ENCODE measurements around the gene EMX1. TPM values are rescaled to one million over a fixed set of nuclear protein-coding genes. Genes with fewer than 3 reads are reported as not detected.

EMX1 gene
- total RNA-seq, 1 donor from 2014 or later: 3.6 TPM

- no peak for DNase-seq (ENCODE audit: low spot score)
These were observed 63.4 kb downstream of the EMX1 start for GRCh38 chr2:72980535-72981217.

- no peak for DNase-seq (ENCODE audit: low spot score)
These were observed 64.2 kb downstream of the EMX1 start for GRCh38 chr2:72981536-72981935.

GRCh38 chr2:72982219-72982618, 64.9 kb downstream of the EMX1 start:
- DNase-seq (ENCODE audit: low spot score): no peak

GRCh38 chr2:72982781-72983499, 65.6 kb downstream of the EMX1 start:
- no peak for DNase-seq (ENCODE audit: low spot score)

GRCh38 chr2:72983500-72984161, 66.3 kb downstream of the EMX1 start:
- DNase-seq (ENCODE audit: low spot score): no peak

- peak; percentile 17 for DNase-seq (ENCODE audit: low spot score)
These were observed 66.9 kb downstream of the EMX1 start for GRCh38 chr2:72984172-72984671.

Other genes with a start within 250 kb of the EMX1 start
- 40.0 TPM for gene EXOC6B, start 91.5 kb upstream of the EMX1 start, total RNA-seq (ENCODE audit: insufficient read depth, low replicate concordance)
- gene SPR, start 30.1 kb upstream of the EMX1 start, total RNA-seq (ENCODE audit: insufficient read depth, low replicate concordance): 19.5 TPM
- gene SFXN5, start 154.2 kb downstream of the EMX1 start, total RNA-seq (ENCODE audit: insufficient read depth, low replicate concordance): 19.0 TPM
- 21.4 TPM for gene RAB11FIP5, start 195.4 kb downstream of the EMX1 start, total RNA-seq (ENCODE audit: insufficient read depth, low replicate concordance)

Measured in umbilical cord (tissue), 2 donors.